Activated CD8-positive, alpha-beta memory T cell treated with anti-CD3 and anti-CD28 coated beads for 1 hour (primary cell): Measurements from ENCODE around the gene FHIT.

Experiments used
- DNase-seq, 2 donors: peaks; one replicate each; pipeline ENCODE4 v3.0.0-alpha.2; 2020; ENCODE audit warnings: low read depth in 1 of 2; ENCODE audit errors: extremely low read depth in 1 of 2

Gene FHIT

DNA sequence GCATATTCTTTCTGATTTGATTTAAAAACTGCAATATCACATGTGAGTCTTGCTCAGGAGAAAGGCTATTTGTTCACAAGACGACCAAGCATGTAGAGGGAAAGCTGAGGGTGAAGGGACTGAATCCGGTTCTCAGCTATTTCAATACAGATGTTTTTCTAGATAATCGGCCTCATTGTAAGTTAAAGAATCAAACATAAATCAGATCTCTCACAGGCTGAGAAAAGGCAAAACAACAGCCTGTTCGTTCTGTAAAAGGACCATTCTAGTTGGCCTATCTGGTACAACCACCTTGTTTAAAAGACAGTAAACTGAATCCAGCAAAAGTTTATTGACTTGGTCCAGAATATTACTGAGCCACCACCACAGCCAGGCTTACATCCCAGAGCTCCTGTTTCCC, 1155.7 kb downstream of the FHIT start:
- DNase-seq = no peak

DNA sequence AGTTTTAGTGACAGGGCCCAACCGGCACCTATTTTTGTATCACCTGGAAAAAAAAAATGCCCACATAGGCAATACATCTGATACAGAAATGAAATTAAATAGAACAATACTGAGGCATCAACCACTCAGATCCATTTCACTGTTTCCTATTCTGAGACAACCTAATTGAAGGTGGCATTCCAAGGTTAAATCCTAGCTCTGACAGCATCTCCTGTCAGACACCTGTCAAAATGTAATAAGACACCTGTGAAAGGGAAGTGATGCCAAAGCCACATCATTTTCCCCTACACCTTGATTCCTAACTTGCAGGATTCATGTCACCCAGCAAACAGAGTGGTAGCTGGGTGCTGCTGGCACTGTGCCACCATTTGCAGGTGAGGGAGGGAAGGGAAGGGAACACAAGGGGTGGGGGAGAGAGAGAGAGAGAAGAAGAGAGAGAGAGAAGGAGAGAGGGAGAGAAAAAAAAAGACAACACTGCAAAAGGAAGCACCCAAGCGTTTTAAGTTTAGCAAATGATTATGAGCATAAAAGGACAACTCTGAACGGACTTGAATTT, 1156.8 kb downstream of the FHIT start:
- DNase-seq = no peak

DNA sequence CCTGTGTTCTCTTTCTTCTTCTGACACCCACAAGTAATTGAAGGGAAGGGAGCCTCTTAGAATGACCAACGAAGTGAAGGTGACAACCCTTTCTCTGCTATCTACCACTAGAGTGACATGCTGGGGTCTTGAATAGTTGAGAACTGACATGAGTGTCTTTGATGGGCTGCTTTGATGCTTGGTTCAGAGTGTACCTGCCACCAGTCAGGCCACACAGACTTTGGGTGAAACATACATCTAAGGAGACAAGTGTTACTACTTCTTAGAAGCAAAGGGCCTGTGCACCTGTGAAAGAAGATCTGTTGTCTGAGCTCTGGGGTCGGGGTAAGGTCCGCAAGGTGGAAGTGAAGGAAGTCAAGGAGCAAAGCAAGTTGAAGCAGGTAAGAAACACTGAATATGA, 1160.7 kb downstream of the FHIT start:
- DNase-seq = no peak

DNA sequence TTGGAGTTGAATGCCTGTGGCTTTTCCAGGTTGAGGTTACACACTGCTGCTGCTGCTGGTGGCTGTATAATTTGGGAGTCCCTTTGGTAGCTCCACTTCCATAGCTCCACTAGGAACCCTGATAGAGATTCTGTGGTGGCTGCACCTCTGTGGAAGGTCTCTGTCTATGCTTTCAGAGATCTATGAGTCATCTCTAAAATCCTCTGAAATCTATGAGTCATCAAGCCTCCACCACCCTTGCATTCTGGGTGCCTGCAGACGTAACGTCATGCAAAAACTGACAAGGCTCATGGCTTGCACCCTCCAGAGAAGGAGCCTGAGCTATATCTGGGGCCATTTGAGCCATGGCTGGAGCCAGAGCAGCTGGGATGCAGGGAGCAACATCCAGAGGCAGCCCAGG, 1164.4 kb downstream of the FHIT start:
- no peak for DNase-seq

DNA sequence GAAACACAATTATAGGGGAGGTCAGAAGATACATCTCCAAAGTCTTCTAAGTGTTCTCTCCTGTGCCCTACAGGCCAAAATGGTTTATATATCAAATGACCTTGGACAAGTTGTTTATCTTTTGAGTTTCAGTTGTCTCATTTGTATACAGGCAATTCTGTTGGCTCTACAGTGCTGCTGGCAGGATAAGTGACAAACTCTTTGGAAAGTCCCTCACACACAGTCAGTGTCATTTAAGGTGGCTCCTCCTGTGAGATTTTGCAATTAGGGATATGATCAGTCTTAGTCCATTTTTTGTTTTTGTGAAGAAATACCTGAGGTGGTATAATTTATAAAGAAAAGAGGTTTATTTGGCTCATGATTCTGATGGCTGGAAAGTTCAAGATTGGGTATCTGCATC, 1165.6 kb downstream of the FHIT start:
- DNase-seq = no peak

DNA sequence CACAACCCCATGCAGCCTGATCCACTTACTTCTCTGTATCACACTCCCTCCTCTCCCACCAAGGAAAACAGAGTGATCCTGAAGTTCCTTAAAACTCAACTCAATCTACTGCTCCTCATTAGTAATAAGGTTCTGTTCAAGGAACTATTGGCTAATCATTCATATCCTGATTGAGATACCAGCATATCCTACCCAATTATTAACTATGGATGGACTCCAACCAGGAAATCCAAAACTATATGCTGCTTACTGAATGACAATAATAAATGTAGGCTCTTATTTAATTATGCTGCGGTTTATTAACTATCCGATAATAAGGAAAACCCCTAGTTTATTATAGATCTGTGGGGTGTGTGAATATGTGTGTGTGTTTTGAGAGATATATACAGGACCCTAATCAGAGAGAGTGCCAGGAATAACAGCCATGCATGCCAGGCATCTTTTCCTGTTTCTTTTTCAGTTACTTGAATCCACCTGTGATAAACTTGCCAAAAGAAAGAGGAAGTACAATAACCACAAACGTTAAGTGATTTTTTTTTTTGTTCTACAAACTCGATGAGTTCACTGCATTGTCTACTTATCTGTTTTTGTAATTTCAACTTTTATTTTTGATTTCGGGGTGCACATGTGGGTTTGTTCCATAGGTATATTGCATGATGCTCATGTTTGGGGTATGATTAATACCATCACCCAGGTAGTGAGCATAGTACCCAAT, 1169.7 kb downstream of the FHIT start:
- no peak for DNase-seq

DNA sequence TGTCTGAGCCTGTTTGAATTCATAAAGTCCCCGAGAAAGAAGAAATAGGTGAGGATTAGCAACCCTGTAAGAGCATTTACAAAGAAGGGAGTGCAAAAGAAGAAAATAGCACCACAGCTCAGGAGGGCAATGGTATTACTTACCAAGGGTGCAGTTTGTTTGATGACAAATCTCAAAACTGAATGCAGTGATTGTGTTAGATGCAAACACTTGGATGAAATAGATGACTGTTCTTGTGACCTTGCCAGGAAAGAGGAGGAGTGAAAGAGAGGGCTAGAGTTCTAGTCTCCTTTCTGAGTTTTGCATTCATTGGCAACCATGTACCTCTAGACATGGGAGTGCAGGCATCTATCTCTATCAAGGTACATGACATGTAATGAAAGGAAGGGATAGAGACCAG, 1170.6 kb downstream of the FHIT start:
- no peak for DNase-seq

DNA sequence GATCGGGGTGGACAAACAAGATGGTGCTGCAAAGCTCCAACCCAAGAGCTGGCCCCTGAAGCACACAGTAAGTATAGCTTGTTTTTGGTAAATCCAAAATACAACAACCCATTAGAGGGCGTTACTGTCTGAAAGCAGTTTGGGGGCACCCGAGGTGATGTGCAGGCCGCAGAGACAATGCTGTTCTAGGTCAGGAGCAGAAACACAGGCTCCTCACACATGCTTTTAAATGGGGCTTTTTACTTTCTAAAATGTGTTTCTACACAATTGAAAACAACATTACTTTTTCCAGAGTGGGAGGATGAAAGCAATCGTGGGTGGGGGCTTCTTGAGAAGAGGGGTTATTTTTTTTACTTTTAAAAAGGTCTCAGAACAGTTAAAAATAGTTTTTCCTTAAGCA, 1172.2 kb downstream of the FHIT start:
- DNase-seq = no peak

DNA sequence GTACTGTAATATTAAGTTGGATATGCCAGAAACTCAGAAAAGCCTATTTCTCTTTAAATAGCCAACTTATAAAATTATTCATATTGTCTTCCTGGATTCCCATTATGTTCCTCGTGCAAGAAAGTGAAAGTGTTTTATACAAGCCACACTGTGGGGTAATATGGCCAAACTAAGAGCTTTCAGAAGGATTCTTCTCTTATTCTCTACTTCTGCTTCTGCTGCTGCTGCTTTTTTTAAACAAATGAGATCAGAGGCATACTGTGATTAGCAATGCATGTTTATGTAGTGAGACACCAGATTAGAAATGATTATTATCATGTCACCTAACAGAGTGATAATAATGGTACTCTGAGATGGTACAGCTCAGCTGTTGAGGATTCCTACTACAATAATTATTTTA, 1174.9 kb downstream of the FHIT start:
- no peak for DNase-seq

DNA sequence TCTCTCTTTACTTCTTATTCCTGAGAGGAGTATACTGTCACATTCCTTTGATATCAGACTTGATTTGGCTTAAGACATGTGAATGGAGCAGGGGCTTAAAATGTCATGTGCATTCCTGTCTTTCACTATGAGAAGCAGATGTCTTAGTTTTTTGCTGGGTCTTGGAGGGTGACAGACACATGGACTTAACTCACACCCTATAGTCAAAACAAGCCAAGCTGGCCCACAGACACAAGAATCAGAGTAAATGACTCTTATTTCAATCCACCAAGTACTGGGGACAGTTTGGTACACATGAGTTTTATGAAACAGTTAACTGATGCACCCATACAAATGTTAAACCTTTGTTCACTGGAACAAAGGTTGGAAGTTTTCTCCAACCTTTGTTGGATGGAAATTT, 1177.3 kb downstream of the FHIT start:
- DNase-seq = no peak

DNA sequence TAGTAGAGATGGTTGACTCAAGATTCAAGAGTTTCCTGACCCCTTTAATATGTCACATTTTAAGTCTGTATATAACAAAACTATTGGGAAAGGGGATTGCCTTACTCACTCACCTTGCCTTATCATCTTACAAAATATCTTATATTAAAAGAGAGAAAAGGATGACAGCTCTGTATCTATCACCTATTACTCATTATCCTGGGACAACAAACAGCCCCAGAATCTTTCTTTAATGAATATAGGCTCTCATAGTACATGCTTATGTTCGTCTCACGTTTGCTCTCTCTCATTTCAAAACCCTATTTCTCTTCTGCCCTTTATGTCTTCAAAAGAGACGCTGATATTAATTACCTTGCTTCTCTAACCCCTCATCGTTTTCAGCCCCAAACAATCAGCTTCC, 1178.0 kb downstream of the FHIT start:
- DNase-seq = no peak

DNA sequence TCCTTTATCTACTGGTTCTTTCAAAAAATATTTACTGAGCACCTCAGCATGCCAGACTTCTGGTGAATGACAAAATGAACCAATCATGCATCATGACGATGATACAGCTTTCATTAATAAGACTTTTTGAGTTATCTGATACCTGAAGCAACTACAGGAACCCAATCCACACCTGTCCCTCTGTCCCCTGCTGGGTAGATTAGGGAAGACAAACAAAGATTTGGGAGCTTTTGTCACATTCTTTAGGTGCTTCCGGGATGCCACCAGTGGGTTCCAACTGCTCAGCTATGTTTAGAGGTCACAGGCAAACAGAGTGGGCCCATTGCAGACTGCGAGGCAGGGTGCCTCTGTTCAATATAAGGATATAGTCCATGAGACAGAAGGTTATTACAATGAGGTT, 1180.9 kb downstream of the FHIT start:
- DNase-seq = no peak

DNA sequence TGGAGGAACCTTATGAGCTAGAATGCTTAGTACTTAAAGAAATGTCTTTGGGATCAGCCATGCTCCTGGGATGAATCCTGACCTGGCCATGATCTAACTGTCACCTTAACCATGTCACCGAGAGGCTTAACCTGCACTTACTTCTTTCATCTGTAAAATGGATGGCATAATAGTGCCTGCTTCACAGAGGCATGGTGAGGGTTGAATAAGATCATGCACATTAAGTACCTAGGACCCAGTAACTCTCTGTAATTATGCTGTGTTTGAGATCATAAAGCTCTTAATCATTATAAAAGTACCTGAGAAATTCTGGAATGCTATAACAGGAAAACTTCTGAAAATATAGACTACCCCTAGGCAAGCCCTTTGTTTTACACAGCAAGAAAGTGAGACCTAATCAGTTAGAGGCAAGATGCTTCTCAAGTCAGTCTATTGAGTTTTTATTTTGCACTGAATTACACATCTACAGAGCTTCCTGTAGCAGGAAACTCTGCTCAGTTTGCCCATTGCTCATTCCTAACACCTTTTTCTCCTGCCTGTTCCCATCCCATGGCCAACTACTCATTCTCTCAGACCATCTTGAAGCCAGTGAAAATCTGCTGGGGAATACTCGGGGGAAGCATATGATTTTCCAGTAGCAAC, 1185.9 kb downstream of the FHIT start:
- no peak for DNase-seq

DNA sequence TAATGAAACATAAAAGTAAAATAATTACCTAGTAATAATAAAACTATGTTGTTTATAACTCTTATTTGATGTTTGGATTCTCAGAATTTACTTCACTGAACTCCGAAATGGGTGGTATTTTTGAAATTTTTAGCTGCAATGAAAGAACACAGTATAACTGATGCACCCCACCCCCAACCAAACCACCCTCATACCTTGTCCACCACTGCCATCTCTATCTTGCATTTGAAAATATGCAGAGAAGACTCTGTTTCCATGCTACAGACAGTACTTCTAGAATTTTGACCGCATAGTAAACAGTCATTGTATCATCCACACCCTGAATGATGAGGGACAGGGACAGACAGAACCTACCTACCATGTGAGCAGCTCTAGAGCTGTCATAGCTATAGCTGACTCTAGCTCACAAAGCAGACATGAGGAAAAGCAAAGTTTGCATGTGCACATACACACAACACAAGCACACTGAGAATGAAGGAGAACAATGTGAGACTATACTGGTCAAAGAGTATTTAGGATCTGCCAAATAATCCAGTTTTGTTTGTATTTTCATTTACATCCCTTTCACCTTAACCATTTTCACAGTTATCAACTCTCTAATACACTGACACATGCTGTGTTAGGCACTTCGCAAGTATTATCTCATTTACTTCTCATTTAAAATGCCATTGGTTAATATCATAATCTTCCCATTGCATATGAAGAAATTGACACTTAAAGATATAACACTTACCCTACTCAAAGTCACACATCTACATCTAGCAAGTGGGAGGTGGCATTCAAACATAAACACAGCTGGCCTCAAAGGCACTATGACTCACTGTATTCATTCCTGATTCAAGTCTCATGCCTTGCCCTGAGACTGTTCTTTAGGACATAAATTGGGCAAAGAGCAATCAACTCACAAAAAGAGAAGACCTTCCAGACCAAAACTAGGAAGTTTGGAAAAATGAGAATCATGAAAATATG, 1186.8 kb downstream of the FHIT start:
- no peak for DNase-seq

DNA sequence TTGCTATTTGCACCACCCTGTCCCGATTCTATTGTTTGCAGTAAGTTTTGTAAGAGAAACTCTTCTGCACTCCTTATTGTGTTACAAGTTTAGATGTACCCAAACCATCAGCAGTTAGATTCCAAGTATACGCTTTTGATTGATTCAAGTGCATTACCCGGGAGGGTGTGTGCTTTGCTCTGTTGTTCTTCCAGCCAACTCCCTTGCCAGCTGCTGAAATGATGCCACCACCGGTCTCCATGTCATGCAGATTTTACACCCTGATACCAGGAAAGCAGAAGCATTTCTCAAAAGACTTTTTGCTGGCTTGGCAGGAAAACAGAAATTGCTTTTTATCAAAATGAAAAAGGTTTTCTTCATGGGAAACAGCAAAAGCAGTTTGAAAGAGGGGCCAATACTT, 1194.8 kb downstream of the FHIT start:
- no peak for DNase-seq

DNA sequence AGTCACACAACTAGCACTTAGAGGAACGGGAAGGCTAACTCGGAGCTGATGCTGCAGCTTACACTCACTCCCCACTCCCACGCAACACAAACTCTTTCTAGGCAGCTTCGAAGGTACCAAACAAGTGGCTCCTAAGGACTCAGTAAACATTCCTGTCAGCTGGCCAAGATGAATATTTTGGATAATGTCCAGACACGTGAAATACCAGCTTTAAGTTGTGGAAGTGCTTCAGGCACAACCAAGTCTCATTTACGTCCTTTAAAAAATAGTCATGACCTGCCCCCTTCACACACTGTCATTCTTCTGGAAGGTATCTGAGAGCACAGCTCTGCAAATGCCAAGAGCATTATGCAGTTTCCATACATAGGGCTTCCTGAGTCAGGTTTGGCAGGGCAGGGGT, 1195.5 kb downstream of the FHIT start:
- no peak for DNase-seq

DNA sequence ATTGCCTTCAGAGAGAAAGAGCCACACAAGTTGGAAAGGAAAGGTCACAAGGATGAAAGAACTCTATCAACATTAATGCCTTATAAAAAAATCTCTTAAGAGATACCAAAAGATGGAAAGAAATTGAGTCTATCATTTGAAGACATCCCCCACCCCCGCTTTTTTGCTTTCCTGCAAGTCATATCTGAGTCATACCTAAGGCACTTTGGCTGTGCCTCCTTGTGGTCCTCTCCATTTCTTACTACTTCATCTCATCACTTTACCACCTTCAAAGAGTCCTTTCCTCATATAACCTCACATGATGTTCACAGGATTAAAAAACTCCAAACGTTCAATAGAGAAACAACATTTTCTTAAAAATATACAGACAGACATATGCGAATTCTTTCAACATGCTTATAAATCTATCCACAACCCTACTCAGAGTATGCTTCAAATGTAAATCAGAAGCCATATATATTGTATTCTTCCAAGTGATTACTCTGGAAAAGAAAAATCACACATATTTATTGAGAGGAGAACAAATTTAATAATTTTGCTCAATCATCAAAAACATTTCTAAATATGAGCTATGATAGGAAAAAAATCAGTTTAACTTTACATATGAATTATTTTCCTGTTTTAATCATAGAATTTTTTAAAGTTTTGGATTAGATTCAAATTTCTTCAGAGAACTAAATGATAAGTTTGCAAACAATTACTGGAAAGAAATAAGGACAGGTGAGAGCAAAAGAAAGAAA, 1197.6 kb downstream of the FHIT start:
- DNase-seq = no peak

DNA sequence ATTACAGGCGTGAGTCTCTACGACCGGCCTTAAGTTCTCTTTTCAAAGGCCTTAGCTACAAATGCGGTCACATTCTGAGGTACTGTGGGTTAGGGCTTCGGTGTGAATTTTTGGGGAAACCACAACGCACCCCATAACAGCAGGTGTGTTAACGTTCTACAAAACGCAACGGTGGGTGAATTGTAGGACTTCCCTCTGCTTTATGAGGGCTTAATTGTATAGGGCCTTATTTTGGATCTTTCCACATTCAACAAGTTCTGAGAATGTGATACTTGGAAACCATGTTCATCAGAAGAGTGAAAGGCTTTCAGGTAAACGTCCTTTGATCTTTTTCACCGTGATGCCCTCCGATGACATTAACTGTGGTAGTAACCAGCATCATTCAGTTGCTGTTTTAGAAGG, 1202.8 kb downstream of the FHIT start:
- DNase-seq = no peak

DNA sequence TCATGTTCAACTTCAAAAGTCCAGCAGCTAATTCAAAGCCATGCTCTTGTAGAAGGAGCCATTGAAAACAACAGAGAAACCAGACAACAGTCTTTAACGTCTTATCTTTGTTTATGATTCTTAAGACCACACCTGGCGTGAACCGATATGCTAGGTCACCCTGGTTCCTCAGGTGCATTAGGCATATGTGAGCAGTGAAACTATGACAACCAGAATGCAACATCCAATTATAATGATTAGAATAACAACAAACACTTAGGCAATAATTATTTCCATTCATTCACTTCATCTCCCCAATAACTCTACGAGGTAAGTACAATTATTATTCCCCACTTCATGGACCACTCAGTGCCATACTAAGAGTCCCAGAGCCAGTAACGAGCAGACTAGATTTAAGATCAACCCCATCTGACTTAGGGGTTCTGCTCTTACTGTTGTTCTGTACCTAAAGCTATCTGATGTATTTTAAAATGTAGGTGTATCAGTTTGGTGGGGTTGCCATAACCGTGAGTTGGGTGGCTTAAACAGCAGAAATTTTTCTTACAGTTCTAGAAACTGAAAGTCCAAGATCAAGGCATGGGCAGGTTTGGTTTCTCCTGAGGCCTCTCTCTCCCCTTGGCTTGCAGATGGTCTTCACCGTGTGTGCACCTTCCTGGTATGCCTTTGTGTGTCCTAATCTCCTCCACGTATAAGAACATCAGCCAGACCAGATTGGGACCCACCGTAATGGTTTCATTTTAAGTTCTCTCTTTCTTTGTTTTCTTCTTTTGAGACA, 1203.6 kb downstream of the FHIT start:
- DNase-seq = no peak

DNA sequence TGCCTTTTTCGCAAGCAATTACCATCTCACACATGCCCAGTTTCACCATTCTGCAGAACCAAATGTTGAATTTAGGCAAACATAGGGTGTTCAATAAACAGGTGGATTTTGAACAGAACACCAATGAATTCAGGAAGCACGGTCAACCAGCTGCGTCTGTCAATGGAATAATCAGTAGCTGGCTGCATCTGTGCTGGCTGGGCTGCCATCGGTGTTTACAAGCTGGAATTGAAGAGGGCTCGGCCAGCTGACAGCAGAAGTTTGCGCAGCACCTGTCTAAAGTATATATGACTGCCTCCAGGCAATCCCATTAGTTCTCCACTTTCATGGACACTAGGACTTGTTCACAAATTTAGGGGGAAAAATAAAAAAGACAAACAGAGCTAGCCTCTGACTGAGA, 1205.0 kb downstream of the FHIT start:
- DNase-seq = no peak
